HepG2 (cell line): ENCODE results near the gene TXNDC11. TPM values are rescaled to one million over a fixed set of nuclear protein-coding genes. Genes with fewer than 3 reads are reported as not detected.
A peak's percentile ranks its signal among the peaks of the same experiment; 100 is the strongest.

Experiments used
- E2F1 ChIP-seq: sonication (generic); formaldehyde crosslinking; IDR thresholded peaks from 2 replicates; pipeline ENCODE4 v1.5.0; 2020; ENCODE audit warnings: missing genetic modification reagents
- KMT2B ChIP-seq: IDR thresholded peaks from 2 replicates; pipeline ENCODE4 v1.6.1; 2016; ENCODE audit warnings: missing genetic modification reagents, missing compliant biosample characterization
- NR2F6 ChIP-seq, 2 experiments: IDR thresholded peaks; 2 replicates each; pipeline ENCODE4 v1.6.1; 2016; ENCODE audit warnings: antibody characterized with exemption in 1 of 2, mild to moderate bottlenecking in 1 of 2
- PHB2 ChIP-seq: fragments of 450-650 bp; IDR thresholded peaks from 2 replicates; pipeline ENCODE4 v1.6.1; 2018; ENCODE audit not compliant: partially characterized antibody
- PHF5A ChIP-seq: IDR thresholded peaks from one replicate; pipeline ENCODE4 v1.6.1; 2018; ENCODE audit warnings: low read depth, missing genetic modification reagents; ENCODE audit not compliant: unreplicated experiment
- PLRG1 ChIP-seq: fragments of 450-650 bp; conservative IDR thresholded peaks from 2 replicates; pipeline ENCODE4 v1.6.1; 2016
- RELA ChIP-seq: sonication (generic); formaldehyde crosslinking; IDR thresholded peaks from 2 replicates; pipeline ENCODE4 v1.4.0; 2020; ENCODE audit warnings: missing genetic modification reagents
- SATB2 ChIP-seq: sonication (generic); formaldehyde crosslinking; IDR thresholded peaks from 2 replicates; pipeline ENCODE4 v1.5.0; 2020; ENCODE audit warnings: missing genetic modification reagents
- SKI ChIP-seq: fragments of 450-650 bp; IDR thresholded peaks from one replicate; pipeline ENCODE4 v1.6.1; 2018; ENCODE audit warnings: mild to moderate bottlenecking; ENCODE audit not compliant: partially characterized antibody
- ZBTB3 ChIP-seq: sonication (generic); formaldehyde crosslinking; IDR thresholded peaks from 2 replicates; pipeline ENCODE4 v1.4.0; 2020; ENCODE audit warnings: low read depth, mild to moderate bottlenecking, moderate library complexity, missing genetic modification reagents, borderline replicate concordance
- ZFP1 ChIP-seq: IDR thresholded peaks from 2 replicates; pipeline ENCODE4 v1.6.1; 2016
- ZNF326 ChIP-seq: sonication (generic); formaldehyde crosslinking; IDR thresholded peaks from 2 replicates; pipeline ENCODE4 v1.4.0; 2020; ENCODE audit warnings: missing genetic modification reagents, borderline replicate concordance
- ZNF777 ChIP-seq: sonication (generic); formaldehyde crosslinking; IDR thresholded peaks from 2 replicates; pipeline ENCODE4 v1.4.0; 2020; ENCODE audit warnings: missing genetic modification reagents
- polyA plus RNA-seq, 8 experiments: library from polyadenylated mRNA; depleted of rRNA in 3 of 8; stranded (reverse) in 7 of 8; unstranded in 1 of 8; fragments of >200 nt; fragmentation: Illumina TruSeq in 4 of 8; extraction: Trizol in 4 of 8; gene quantifications; 2 replicates each; pipeline versions ENCODE4 v1.2.1 to v1.2.3, GENCODE V29; 2011 to 2016; ENCODE audit warnings: low read depth in 4 of 8, missing spikeins in 1 of 8, mixed read lengths in 1 of 8; ENCODE audit not compliant: insufficient read depth in 1 of 8
- total RNA-seq, 5 experiments: library from RNA; depleted of rRNA; stranded (reverse); fragments of >200 nt; fragmentation: Illumina TruSeq; extraction: Trizol; gene quantifications; 2 replicates each; pipeline ENCODE4 v1.2.3, GENCODE V29; 2016; ENCODE audit warnings: low read depth in 1 of 5
- TF ChIP-seq, protein P1 (sequence below): sonication (generic); formaldehyde crosslinking; IDR thresholded peaks from 2 replicates; pipeline ENCODE4 v1.9.0; 2021; ENCODE audit warnings: missing genetic modification reagents, borderline replicate concordance
- TF ChIP-seq, protein P2 (sequence below): sonication (generic); formaldehyde crosslinking; IDR thresholded peaks from 2 replicates; pipeline ENCODE4 v1.4.0; 2020; ENCODE audit warnings: low read depth, missing genetic modification reagents
- TF ChIP-seq, protein P3 (sequence below): sonication (generic); formaldehyde crosslinking; conservative IDR thresholded peaks from 2 replicates; pipeline ENCODE4 v1.4.0; 2020; ENCODE audit warnings: missing genetic modification reagents
- TF ChIP-seq, protein P4 (sequence below): sonication (generic); formaldehyde crosslinking; IDR thresholded peaks from 2 replicates; pipeline ENCODE4 v1.5.1; 2020; ENCODE audit warnings: mild to moderate bottlenecking, missing genetic modification reagents, borderline replicate concordance

The TXNDC11 gene
- total and polyA plus RNA-seq, 2 of the 13 experiments (the other 11 are each of a cell fraction or from before 2014, with no cell fraction given) = 74.9 to 123 TPM

- TF ChIP-seq E2F1 (no peak), SKI (peak; percentile 84), PHB2 (no peak), NR2F6 (IDR thresholded peaks at IDR 0.05) (peak; percentile 68; the same call in 1 of the 2 replicates), NR2F6 (CRISPR knock-in tag; IDR thresholded peaks at IDR 0.05) (peak; percentile 91), PLRG1 (no peak), SATB2 (CRISPR knock-in tag) (no peak), KMT2B (CRISPR knock-in tag) (0 out of 2 replicates have a peak, but pooled peaks have one; percentile 37), RELA (0 out of 2 replicates have a peak, but pooled peaks have one; percentile 27), ZNF326 (CRISPR knock-in tag) (no peak), ZFP1 (no peak), ZBTB3 (CRISPR knock-in tag) (no peak), ZNF777 (CRISPR knock-in tag) (no peak), PHF5A (CRISPR knock-in tag) (no peak)
- TF ChIP-seq, protein P1, sequence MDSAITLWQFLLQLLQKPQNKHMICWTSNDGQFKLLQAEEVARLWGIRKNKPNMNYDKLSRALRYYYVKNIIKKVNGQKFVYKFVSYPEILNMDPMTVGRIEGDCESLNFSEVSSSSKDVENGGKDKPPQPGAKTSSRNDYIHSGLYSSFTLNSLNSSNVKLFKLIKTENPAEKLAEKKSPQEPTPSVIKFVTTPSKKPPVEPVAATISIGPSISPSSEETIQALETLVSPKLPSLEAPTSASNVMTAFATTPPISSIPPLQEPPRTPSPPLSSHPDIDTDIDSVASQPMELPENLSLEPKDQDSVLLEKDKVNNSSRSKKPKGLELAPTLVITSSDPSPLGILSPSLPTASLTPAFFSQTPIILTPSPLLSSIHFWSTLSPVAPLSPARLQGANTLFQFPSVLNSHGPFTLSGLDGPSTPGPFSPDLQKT = no peak
- TF ChIP-seq, protein P2, sequence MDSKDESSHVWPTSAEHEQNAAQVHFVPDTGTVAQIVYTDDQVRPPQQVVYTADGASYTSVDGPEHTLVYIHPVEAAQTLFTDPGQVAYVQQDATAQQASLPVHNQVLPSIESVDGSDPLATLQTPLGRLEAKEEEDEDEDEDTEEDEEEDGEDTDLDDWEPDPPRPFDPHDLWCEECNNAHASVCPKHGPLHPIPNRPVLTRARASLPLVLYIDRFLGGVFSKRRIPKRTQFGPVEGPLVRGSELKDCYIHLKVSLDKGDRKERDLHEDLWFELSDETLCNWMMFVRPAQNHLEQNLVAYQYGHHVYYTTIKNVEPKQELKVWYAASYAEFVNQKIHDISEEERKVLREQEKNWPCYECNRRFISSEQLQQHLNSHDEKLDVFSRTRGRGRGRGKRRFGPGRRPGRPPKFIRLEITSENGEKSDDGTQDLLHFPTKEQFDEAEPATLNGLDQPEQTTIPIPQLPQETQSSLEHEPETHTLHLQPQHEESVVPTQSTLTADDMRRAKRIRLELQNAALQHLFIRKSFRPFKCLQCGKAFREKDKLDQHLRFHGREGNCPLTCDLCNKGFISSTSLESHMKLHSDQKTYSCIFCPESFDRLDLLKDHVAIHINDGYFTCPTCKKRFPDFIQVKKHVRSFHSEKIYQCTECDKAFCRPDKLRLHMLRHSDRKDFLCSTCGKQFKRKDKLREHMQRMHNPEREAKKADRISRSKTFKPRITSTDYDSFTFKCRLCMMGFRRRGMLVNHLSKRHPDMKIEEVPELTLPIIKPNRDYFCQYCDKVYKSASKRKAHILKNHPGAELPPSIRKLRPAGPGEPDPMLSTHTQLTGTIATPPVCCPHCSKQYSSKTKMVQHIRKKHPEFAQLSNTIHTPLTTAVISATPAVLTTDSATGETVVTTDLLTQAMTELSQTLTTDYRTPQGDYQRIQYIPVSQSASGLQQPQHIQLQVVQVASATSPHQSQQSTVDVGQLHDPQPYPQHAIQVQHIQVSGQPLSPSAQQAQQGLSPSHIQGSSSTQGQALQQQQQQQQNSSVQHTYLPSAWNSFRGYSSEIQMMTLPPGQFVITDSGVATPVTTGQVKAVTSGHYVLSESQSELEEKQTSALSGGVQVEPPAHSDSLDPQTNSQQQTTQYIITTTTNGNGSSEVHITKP = 0 out of 2 replicates have a peak, but pooled peaks have one; percentile 32
- TF ChIP-seq, protein P3, sequence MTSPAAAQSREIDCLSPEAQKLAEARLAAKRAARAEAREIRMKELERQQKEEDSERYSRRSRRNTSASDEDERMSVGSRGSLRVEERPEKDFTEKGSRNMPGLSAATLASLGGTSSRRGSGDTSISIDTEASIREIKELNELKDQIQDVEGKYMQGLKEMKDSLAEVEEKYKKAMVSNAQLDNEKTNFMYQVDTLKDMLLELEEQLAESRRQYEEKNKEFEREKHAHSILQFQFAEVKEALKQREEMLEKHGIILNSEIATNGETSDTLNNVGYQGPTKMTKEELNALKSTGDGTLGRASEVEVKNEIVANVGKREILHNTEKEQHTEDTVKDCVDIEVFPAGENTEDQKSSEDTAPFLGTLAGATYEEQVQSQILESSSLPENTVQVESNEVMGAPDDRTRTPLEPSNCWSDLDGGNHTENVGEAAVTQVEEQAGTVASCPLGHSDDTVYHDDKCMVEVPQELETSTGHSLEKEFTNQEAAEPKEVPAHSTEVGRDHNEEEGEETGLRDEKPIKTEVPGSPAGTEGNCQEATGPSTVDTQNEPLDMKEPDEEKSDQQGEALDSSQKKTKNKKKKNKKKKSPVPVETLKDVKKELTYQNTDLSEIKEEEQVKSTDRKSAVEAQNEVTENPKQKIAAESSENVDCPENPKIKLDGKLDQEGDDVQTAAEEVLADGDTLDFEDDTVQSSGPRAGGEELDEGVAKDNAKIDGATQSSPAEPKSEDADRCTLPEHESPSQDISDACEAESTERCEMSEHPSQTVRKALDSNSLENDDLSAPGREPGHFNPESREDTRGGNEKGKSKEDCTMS = no peak
- TF ChIP-seq, protein P4, sequence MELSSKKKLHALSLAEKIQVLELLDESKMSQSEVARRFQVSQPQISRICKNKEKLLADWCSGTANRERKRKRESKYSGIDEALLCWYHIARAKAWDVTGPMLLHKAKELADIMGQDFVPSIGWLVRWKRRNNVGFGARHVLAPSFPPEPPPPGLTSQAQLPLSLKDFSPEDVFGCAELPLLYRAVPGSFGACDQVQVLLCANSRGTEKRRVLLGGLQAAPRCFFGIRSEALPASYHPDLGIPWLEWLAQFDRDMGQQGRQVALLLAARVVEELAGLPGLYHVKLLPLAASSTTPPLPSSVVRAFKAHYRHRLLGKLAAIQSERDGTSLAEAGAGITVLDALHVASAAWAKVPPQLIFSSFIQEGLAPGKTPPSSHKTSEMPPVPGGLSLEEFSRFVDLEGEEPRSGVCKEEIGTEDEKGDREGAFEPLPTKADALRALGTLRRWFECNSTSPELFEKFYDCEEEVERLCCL (CRISPR knock-in tag) = no peak; the same call in 1 of the 2 replicates
These were observed 66.8 kb downstream of the TXNDC11 start (continued) for GRCh38 chr16:11675561-11676511.
